Large intestine (tissue), 3 donors: ENCODE measurements around the gene PPP1R7. TPM values are rescaled to one million over a fixed set of nuclear protein-coding genes. Genes with fewer than 3 reads are reported as not detected.

Source experiments
- DNase-seq, 2 donors: peaks; one replicate each; pipeline versions ENCODE4 v3.0.0 to v3.0.0-alpha.2; 2013
- H3K27ac ChIP-seq: one replicate; pipeline ENCODE4 v1.5.1; 2013; ENCODE audit warnings: low read length
- H3K27me3 ChIP-seq: 2 replicates; pipeline ENCODE4 v1.6.1; 2013; ENCODE audit warnings: low read length; ENCODE audit not compliant: control insufficient read depth, insufficient read depth
- H3K36me3 ChIP-seq: 2 replicates; pipeline ENCODE4 v1.6.1; 2013; ENCODE audit warnings: low read length; ENCODE audit not compliant: control insufficient read depth, insufficient read depth
- H3K4me1 ChIP-seq: one replicate; pipeline ENCODE4 v1.6.1; 2013; ENCODE audit warnings: low read length; ENCODE audit not compliant: control insufficient read depth, insufficient read depth
- H3K4me3 ChIP-seq: one replicate; pipeline ENCODE4 v1.5.1; 2013; ENCODE audit warnings: low read length
- H3K9me3 ChIP-seq: one replicate; pipeline ENCODE4 v1.6.1; 2013; ENCODE audit warnings: mild to moderate bottlenecking, low read depth, low read length, moderate library complexity; ENCODE audit not compliant: control insufficient read depth
- whole genome bisulfite sequencing: methylation state at CpG from one replicate; pipeline ENCODE4 v1.1.5; 2013; ENCODE audit warnings: low lambda C conversion rate; ENCODE audit not compliant: insufficient coverage; 5-methylcytosine and 5-hydroxymethylcytosine counted together
- polyA plus RNA-seq: library from polyadenylated mRNA; unstranded; fragments of 120-200 nt; gene quantifications from one replicate; pipeline ENCODE4 v1.2.1, GENCODE V29; 2013

PPP1R7 gene
- polyA plus RNA-seq, 1 donor: 58.4 TPM

DNA sequence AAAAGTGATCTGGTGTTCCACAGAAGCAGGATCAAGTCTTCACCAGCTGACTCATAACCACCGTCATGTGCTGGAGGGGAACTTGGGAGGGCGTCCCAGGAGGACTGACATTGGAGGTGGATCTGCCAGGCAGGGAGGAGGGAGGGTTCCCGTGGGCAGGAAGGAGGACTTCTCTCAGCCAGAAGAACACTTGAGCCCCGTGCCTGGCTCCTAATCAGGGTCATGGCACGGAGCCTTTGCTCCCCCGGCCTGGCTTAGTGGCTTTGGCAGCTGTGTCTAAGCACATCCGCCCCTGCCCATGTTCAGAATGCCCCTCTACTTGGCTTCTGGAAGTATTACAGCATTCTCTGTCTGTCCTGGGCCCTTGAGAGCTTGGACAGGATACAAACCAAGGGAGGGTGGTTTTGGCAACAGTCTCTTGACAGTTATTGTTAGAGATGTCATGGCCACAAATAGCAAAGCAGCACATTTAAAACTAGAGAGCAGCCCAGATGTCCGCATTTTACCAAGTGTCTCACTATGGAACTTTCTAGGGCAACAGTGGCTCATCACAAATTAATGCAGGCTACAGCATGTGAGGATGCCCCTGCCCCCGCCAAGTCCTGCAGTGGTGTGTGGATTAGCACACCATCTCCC, 11.5 kb downstream of the PPP1R7 start:
- Histone ChIP-seq H3K27me3 (no peaks in the 10 kb centered on the region), H3K36me3 (peaks cover 71% of the 10 kb centered on the region), H3K4me3 (no peak overlapping the region), H3K9me3 (no peaks in the 10 kb centered on the region), H3K4me1 (no peaks in the 10 kb centered on the region), H3K27ac (no peak overlapping the region)
- no peak for DNase-seq
- no CpG with 5 or more reads among the region's 9 CpGs for WGBS

DNA sequence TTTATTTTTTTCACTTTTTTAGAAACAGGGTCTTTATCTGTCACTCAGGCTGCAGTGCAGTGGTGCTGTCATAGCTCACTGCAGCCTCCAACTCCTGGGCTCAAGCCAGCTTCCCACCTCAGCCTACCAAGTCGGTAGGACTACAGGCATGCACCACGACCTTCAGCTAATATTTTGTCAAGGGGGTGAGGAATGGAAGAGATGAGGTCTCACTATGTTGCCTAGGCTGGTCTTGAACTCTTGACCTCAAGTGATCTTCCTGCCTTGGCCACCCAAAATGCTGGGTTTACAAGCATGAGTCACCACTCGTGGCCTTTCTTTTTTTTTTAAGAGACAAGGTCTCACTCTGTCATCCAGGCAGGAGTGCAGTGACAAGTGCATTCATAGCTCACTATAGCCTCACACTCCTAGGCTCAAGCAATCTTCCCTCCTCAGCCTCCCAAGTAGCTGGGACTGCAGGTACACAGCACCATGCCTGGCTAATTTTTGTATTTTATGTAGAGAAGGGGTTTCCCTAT, 13.4 kb downstream of the PPP1R7 start:
- no CpG with 5 or more reads among the region's 3 CpGs for WGBS
- no peak overlapping the region for H3K27ac ChIP-seq
- DNase-seq: no peak
- H3K9me3 ChIP-seq: no peaks in the 10 kb centered on the region
- peaks cover 72% of the 10 kb centered on the region for H3K36me3 ChIP-seq
- H3K4me3 ChIP-seq: no peak overlapping the region
- no peaks in the 10 kb centered on the region for H3K27me3 ChIP-seq
- no peaks in the 10 kb centered on the region for H3K4me1 ChIP-seq

GRCh38 chr2:241168366-241168765, 18.1 kb downstream of the PPP1R7 start:
- peaks cover 69% of the 10 kb centered on the region for H3K36me3 ChIP-seq
- no peak overlapping the region for H3K4me3 ChIP-seq
- WGBS: no CpG with 5 or more reads among the region's 15 CpGs

GRCh38 chr2:241173557-241173956, 23.3 kb downstream of the PPP1R7 start:
- WGBS: 80% methylated on average over 1 of the region's 2 CpGs
- Histone ChIP-seq H3K27ac (no peak overlapping the region), H3K9me3 (peaks cover 6% of the 10 kb centered on the region), H3K36me3 (peaks cover 51% of the 10 kb centered on the region), H3K4me3 (no peak overlapping the region), H3K27me3 (no peaks in the 10 kb centered on the region), H3K4me1 (no peaks in the 10 kb centered on the region)
- DNase-seq: no peak

More at GRCh38 chr2:241168366-241168765, 18.1 kb downstream of the PPP1R7 start:
- DNase-seq: no peak
- no peak overlapping the region for H3K27ac ChIP-seq
- H3K27me3 ChIP-seq: no peaks in the 10 kb centered on the region
- peaks cover 6% of the 10 kb centered on the region for H3K9me3 ChIP-seq
- no peaks in the 10 kb centered on the region for H3K4me1 ChIP-seq

- no peaks in the 10 kb centered on the region for H3K9me3 ChIP-seq
- H3K36me3 ChIP-seq: peaks cover 32% of the 10 kb centered on the region
- WGBS: 100% methylated on average over 2 of the region's 12 CpGs
- no peak overlapping the region for H3K4me3 ChIP-seq
- H3K27ac ChIP-seq: no peak overlapping the region
- no peak for DNase-seq
- H3K27me3 ChIP-seq: no peaks in the 10 kb centered on the region
- no peaks in the 10 kb centered on the region for H3K4me1 ChIP-seq
These were observed 27.5 kb downstream of the PPP1R7 start for GRCh38 chr2:241177526-241178334.

- no CpG with 5 or more reads among the region's 4 CpGs for WGBS
- Histone ChIP-seq H3K36me3 (peaks cover 36% of the 10 kb centered on the region), H3K27me3 (no peaks in the 10 kb centered on the region), H3K4me3 (no peak overlapping the region), H3K9me3 (no peaks in the 10 kb centered on the region), H3K27ac (no peak overlapping the region), H3K4me1 (no peaks in the 10 kb centered on the region)
- no peak for DNase-seq
These were observed 28.7 kb downstream of the PPP1R7 start for GRCh38 chr2:241178961-241179360.

DNA sequence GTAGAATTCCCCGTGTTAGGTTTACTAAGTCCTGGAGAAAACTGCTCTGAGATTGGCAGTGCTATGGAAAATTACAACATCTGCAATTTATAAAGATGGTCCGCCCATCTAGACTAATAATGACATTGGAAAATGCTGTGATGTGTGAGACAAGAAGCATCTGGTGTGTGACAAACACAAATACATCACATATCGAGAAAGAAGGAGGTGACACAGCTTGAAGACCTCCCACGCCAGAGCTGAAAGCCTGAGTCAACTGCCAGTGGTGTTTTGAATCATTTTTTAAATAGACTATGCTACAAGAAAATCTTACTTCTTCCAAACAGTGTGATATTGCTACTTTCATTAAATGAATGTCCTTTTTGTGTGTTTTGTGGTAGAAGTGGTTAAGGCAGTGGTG, 29.6 kb downstream of the PPP1R7 start:
- Histone ChIP-seq H3K36me3 (peaks cover 36% of the 10 kb centered on the region), H3K27me3 (no peaks in the 10 kb centered on the region), H3K27ac (no peak overlapping the region), H3K9me3 (no peaks in the 10 kb centered on the region), H3K4me1 (no peaks in the 10 kb centered on the region), H3K4me3 (no peak overlapping the region)
- no peak for DNase-seq
- WGBS: 100% methylated on average over 1 of the region's 4 CpGs

DNA sequence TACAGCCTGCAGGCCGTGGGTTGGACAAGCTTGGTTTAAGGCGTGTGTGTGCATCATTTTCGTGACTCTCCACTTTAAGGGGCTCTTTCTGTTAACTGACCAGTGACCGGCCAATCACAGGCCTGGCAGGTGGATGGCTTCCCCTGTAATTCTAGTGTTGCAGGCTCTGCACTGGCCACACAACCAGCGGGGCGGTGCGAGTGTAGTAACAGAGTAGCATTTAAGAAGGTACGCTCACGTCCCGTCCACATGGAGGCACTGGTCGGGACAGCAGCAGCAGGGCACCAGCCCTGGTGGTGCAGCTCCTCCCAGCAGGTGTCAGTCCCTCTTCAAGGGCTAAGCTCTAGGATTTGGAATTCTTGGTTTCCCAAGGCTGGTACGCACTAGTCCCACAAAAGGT, 30.2 kb downstream of the PPP1R7 start:
- peaks cover 34% of the 10 kb centered on the region for H3K36me3 ChIP-seq
- no peaks in the 10 kb centered on the region for H3K4me1 ChIP-seq
- no peak for DNase-seq
- no peak overlapping the region for H3K4me3 ChIP-seq
- no peaks in the 10 kb centered on the region for H3K9me3 ChIP-seq
- H3K27me3 ChIP-seq: no peaks in the 10 kb centered on the region
- no CpG with 5 or more reads among the region's 12 CpGs for WGBS
- no peak overlapping the region for H3K27ac ChIP-seq

DNA sequence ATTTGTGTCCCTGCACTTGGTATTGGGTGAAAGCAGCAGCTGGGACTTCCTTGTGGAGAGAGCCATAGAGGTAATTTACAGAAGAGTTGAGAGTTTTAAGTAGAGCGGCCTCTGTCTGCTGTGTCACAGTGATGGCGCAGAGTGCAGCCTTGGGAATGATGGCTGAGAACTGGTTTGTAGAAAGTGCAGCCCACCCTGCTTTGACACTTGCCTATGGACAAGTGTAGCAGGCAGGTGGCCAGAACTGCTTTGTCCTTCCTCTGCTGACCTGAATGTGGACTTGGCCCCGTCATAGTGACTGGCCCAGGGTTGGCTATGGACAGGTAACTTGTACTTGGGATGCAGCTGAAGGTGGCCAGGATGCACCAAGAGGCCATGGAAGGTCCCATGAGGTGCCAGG, 31.9 kb downstream of the PPP1R7 start:
- peaks cover 27% of the 10 kb centered on the region for H3K36me3 ChIP-seq
- no peaks in the 10 kb centered on the region for H3K4me1 ChIP-seq
- H3K27me3 ChIP-seq: no peaks in the 10 kb centered on the region
- no peak overlapping the region for H3K27ac ChIP-seq
- H3K4me3 ChIP-seq: no peak overlapping the region
- H3K9me3 ChIP-seq: no peaks in the 10 kb centered on the region
- WGBS: no CpG with 5 or more reads among the region's 3 CpGs
- DNase-seq: no peak

GRCh38 chr2:241182531-241183133, 32.4 kb downstream of the PPP1R7 start:
- no peak overlapping the region for H3K27ac ChIP-seq
- H3K4me1 ChIP-seq: no peaks in the 10 kb centered on the region
- no CpG with 5 or more reads among the region's 28 CpGs for WGBS
- H3K27me3 ChIP-seq: no peaks in the 10 kb centered on the region
- H3K36me3 ChIP-seq: peaks cover 25% of the 10 kb centered on the region
- no peaks in the 10 kb centered on the region for H3K9me3 ChIP-seq
- no peak for DNase-seq
- H3K4me3 ChIP-seq: no peak overlapping the region
